ENCODE data around the gene CROT.

CROT gene, protein sequence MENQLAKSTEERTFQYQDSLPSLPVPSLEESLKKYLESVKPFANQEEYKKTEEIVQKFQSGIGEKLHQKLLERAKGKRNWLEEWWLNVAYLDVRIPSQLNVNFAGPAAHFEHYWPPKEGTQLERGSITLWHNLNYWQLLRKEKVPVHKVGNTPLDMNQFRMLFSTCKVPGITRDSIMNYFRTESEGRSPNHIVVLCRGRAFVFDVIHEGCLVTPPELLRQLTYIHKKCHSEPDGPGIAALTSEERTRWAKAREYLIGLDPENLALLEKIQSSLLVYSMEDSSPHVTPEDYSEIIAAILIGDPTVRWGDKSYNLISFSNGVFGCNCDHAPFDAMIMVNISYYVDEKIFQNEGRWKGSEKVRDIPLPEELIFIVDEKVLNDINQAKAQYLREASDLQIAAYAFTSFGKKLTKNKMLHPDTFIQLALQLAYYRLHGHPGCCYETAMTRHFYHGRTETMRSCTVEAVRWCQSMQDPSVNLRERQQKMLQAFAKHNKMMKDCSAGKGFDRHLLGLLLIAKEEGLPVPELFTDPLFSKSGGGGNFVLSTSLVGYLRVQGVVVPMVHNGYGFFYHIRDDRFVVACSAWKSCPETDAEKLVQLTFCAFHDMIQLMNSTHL

GRCh38 chr7:87345166-87345927 is at the start of gene CROT:
CROT (plus strand) TSS chr7:87345664; CDS start chr7:87349069, 3,405 bp downstream.
- peak; percentile 83 for DNase-seq

- no peak for DNase-seq
Observed at GRCh38 chr7:87300756-87301155, 44.7 kb upstream of the CROT start.

- no peak for DNase-seq
Observed at GRCh38 chr7:87310790-87311419, 34.6 kb upstream of the CROT start.

GRCh38 chr7:87312215-87312865 is 33.1 kb upstream of the CROT start:
- DNase-seq = peak; percentile 53

DNA sequence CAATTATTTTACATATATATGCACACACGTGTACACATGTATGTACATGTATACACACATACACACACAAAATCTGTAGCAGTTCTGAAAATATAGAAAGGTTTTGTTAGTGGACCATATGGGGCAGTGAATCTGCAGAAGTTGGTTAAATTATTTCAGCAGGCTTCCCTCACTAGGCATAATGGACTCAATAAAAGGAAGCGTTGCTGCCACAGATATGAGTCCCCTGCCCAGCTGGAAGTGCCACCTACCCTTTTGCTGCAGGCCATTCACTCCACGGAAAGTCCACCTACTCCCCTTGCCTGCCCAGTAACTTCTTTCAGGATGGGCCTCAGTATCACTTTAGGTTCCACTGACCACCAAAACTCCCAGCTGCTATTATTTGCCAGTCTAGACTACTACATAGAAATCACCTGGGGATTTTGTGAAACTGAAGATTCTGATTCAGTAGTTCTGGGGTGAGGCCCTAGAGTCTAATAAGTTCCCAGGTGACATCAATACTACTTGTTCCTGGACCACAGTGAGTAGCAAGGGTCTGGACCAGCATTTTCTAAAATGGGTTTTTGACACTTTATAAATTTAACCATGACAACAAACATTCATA is 29.3 kb upstream of the CROT start:
- no peak for DNase-seq

DNA sequence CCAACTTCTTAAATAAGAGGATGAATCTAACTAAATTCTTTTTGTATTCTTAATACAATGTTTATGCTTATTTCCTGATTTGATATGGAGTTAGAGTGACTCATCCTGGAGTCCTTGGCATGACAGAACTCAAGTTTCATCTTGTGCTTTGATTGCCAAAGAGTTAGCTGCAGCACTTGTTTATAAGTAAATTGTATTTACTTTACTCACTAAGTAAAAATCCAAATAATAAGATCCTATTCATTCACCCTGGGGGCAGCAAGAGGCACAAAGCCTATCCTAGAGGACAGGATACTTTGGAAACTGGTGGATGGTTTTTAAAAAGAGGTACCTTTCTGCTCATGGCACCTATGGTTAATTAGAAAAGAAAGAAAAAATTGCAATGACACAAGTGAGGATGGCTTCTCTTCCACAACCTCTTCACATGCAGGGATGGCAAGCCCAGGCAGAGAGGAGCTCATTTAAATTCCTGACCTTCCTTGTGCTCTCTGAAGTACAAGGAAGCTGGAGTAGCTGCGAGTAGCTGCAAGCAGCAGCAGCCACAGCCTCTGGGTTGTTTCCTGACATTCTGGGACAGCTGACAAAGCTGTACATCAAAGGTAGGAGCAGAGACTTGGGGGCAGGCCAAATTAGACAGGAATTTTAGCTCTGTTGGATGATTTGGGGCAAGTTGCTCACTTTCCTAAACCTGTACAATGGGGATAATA is 28.5 kb upstream of the CROT start:
- DNase-seq = no peak

DNA sequence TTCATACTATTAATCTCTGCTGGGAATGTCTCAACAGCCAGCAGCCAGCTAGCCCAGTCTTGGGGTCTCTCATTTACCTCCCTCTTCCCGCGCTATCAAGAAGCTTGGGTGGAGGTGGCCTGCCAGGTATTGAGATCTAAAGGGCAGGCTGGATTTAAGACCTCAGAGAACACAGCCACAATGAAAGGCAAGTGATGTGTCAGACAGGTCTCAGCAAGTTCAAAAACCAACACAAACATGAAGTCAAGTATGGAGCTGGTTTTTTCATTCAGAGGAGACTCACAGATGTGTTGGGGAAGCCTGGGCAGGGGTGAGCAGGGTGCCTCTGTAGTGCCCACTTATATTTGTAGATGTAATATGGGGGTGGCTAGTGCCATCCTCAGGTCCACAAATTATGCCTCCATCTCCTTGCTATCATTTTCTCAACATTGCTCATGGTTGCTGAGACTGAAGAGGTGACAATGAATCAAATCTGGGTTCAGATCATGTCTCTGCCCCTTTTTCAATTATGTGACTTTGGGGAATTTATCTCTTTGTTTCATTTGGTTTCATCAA is 27.7 kb upstream of the CROT start:
- no peak for DNase-seq

DNA sequence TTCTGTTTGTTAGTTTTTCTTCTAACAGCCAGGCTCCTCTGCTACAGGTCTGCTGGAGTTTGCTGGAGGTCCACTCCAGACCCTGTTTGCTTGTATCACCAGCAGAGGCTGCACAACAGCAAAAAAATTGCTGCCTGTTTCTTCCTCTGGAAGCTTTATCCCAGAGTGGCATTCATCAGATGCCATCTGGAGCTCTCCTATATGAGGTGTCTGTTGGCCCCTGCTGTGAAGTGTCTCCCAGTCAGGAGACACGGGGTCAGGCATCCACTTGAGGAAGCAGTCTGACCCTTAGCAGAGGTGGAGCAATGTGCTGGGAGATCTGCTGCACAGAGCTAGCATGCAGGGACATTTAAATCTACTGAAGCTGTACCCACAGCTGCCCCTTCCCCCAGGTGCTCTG is 26.7 kb upstream of the CROT start:
- peak; percentile 40 for DNase-seq

GRCh38 chr7:87319154-87319581 is 26.3 kb upstream of the CROT start:
- peak; percentile 40 for DNase-seq

GRCh38 chr7:87322912-87323311 is 22.6 kb upstream of the CROT start:
- DNase-seq = no peak

- no peak for DNase-seq
Observed at GRCh38 chr7:87325576-87326370, 19.7 kb upstream of the CROT start.

GRCh38 chr7:87328281-87328680 is 17.2 kb upstream of the CROT start:
- no peak for DNase-seq

DNA sequence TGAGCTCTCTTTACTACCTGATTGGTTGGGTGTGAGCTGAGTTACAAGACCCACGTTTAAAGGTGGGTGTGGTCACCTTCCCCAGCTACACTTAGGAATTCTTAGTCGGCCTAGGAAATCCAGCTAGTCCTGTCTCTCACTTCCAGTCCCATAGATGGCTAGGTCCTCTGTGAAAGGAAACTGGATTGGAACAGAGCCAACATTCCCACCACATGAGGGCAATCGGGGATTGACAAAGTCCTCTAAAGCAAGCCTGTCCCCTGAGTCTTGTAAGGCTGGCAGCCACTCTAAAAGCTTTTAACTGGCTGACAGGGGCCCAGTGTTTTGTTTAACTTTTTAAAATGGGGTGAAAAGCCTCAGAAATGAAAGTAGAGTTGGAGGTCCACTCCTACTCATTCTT is 15.1 kb upstream of the CROT start:
- DNase-seq = no peak

DNA sequence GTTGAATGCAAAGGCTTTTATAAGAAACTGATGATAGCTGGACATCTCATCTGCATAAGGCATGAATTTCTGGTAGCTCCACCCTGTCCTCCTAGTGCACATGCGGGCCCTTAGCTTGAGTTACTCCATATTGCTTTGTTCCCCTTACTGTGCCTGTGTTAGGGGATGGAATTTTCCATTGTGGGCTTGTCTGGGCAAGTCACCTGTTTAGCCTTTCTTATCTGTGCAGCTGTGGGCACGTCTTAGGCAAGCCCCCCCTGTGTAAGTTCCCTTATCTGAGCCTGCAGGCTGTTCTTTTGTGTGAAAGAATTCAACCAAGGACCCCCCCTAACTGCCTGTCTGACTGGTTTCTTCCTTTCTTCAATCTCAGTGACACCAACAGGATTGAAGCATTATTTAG is 14.5 kb upstream of the CROT start:
- no peak for DNase-seq

DNA sequence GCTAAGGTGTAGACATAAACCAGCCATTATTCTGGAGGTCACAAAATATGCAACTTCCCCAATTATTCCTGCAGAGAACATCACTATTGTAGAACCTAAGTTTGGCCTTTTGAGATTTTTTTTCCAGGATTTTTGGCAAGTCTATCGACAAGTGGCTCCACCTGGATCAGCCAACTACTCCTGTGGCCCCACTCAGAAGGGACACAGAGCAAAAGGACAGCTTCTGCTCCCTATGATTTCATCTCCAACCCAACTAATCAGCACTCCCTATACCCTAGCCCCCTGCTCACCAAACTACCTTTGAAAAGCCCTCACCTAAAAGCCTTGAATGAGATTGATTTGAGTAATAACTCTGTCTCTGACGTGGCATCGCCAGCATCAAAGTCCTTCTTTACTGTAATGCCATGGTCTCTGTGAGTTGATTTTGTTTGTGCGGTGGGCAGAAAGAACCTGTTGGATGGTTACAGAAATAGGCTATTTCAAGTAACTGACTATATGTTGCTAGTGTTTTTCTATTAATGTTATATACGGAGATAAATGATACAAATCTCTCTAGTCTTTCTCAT is 13.7 kb upstream of the CROT start:
- DNase-seq = no peak

DNA sequence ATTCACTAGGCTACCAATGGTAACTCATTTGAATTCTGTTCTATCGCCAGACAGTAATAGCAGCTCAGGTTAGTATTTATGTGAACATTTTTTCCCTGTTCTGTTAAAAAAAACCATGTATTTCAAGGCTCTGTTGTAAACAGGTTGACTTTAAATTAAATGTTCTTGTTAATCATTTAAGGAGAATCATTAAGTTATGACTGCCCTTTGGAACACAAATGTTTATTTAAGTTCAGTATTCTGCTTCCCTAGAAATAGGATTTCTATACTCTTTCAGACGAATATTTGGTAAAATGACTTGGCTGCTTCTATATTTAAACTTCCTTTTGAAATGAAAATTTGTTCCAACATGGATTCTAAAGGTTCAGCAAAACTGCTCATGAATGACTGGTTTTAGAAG is 13.1 kb upstream of the CROT start:
- DNase-seq = no peak

GRCh38 chr7:87336136-87336535 is 9.3 kb upstream of the CROT start:
- DNase-seq = no peak

- peak; percentile 60 for DNase-seq
Observed at GRCh38 chr7:87337331-87337730, 8.1 kb upstream of the CROT start.

- no peak for DNase-seq
Observed at GRCh38 chr7:87339373-87339897, 6.0 kb upstream of the CROT start.

DNA sequence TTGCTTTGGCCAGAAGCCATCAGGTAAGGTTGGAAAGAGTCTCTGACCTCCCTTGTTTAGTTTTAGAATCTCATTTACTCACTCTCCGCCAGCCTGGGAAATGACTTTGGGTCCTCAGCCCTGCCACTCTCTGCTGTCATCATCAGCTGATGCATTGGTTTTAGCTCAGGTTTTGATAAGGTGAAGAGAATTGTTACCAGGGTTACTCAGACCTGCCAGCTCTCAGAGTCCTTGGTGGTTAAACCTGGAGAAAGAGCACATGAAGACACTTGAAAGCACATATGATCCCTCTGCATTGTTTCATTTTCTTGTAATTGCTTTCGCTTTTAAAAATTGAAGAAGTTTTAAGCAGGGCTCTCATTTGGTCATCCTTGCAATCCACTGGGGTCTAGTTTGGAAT is 4.0 kb upstream of the CROT start:
- no peak for DNase-seq
